Common myeloid progenitor, CD34-positive (primary cell): ENCODE measurements around the gene MYOM3.

Experiments used
- CTCF ChIA-PET: fragments of 350-600 bp; sonication (Branson Sonifier 250); formaldehyde crosslinking; loops from one replicate; lab custom pipeline; 2021; ENCODE audit warnings: antibody characterized with exemption; lab: Charles Lee
- POLR2A ChIA-PET: fragments of 350-600 bp; sonication (Branson Sonifier 250); formaldehyde crosslinking; loops from one replicate; lab custom pipeline; 2021; ENCODE audit warnings: antibody characterized with exemption; lab: Charles Lee
- DNase-seq, 3 donors: peaks; one replicate each; pipeline versions ENCODE4 v3.0.0 to v3.0.0-alpha.2; 2013
- H3K27ac ChIP-seq, 2 experiments: 1 replicate in 1 of 2; 2 replicates in 1 of 2; pipeline ENCODE4 v1.7.0; 2013; ENCODE audit warnings: inconsistent platforms in 2 of 2, low read length in 2 of 2, mild to moderate bottlenecking in 2 of 2, low read depth in 1 of 2, moderate library complexity in 1 of 2; ENCODE audit not compliant: severe bottlenecking in 2 of 2, insufficient read depth in 1 of 2, poor library complexity in 1 of 2
- H3K27me3 ChIP-seq, 5 experiments: replicated peaks in 2 of 5; 1 replicate in 3 of 5; 2 replicates in 2 of 5; pipeline versions ENCODE4 v1.6.1 to v1.7.0; 2013; ENCODE audit warnings: low read length in 4 of 5, mild to moderate bottlenecking in 2 of 5, moderate library complexity in 2 of 5, inconsistent platforms in 1 of 5; ENCODE audit not compliant: insufficient read depth in 5 of 5, control insufficient read depth in 4 of 5
- H3K36me3 ChIP-seq, 4 experiments: 1 replicate in 2 of 4; 2 replicates in 2 of 4; pipeline versions ENCODE4 v1.6.1 to v1.7.0; 2013; ENCODE audit warnings: low read length in 3 of 4, control low read depth in 1 of 4, mild to moderate bottlenecking in 1 of 4; ENCODE audit not compliant: control insufficient read depth in 4 of 4, insufficient read depth in 4 of 4
- H3K4me1 ChIP-seq, 4 experiments: 1 replicate in 3 of 4; 2 replicates in 1 of 4; pipeline versions ENCODE4 v1.6.1 to v1.7.1; 2013; ENCODE audit warnings: low read length in 3 of 4, mild to moderate bottlenecking in 3 of 4, control low read depth in 1 of 4, inconsistent platforms in 1 of 4, moderate library complexity in 1 of 4; ENCODE audit not compliant: control insufficient read depth in 4 of 4, insufficient read depth in 4 of 4; ENCODE audit errors: control extremely low read depth in 1 of 4
- H3K4me3 ChIP-seq, 7 experiments: 1 replicate in 4 of 7; 2 replicates in 3 of 7; pipeline versions ENCODE4 v1.5.1 to v1.7.0; 2013; ENCODE audit warnings: mild to moderate bottlenecking in 7 of 7, low read length in 6 of 7, moderate library complexity in 6 of 7, inconsistent platforms in 2 of 7, low read depth in 2 of 7, control low read depth in 1 of 7; ENCODE audit not compliant: insufficient read depth in 4 of 7, control insufficient read depth in 1 of 7; ENCODE audit errors: extremely low read depth in 1 of 7
- H3K9me3 ChIP-seq, 5 experiments: 1 replicate in 4 of 5; 2 replicates in 1 of 5; pipeline versions ENCODE4 v1.6.1 to v1.7.1; 2013; ENCODE audit warnings: low read length in 4 of 5, mild to moderate bottlenecking in 2 of 5, inconsistent platforms in 1 of 5, low read depth in 1 of 5, moderate library complexity in 1 of 5; ENCODE audit not compliant: control insufficient read depth in 4 of 5, insufficient read depth in 2 of 5; ENCODE audit errors: control extremely low read depth in 1 of 5
- WGBS: methylation state at CpG from one replicate; pipeline ENCODE4 v1.1.5; 2013; ENCODE audit not compliant: insufficient coverage; 5-methylcytosine and 5-hydroxymethylcytosine counted together

Gene MYOM3

GRCh38 chr1:24121406-24121805 lies 9.5 kb upstream of the MYOM3 start:
- DNase-seq, result no peak
- POLR2A ChIA-PET, result no interaction called here
- Histone ChIP-seq H3K27me3 (peaks cover 0 to 6% (median 4%) of the 10 kb centered on the region in 5 experiments), H3K36me3 (no peaks in the 10 kb centered on the region), H3K9me3 (no peaks in the 10 kb centered on the region), H3K27ac (no peak overlapping the region), H3K4me1 (no peaks in the 10 kb centered on the region), H3K4me3 (no peak overlapping the region)
- CTCF ChIA-PET, result no interaction called here
- 92% methylated on average over 14 of the region's 14 CpGs for WGBS

GRCh38 chr1:24120965-24121364 lies 9.0 kb upstream of the MYOM3 start:
- Histone ChIP-seq H3K4me3 (no peak overlapping the region), H3K4me1 (no peaks in the 10 kb centered on the region), H3K27ac (no peak overlapping the region), H3K36me3 (no peaks in the 10 kb centered on the region), H3K9me3 (no peaks in the 10 kb centered on the region), H3K27me3 (peaks cover 0 to 8% (median 5%) of the 10 kb centered on the region in 5 experiments)
- no peak for DNase-seq
- ChIA-PET CTCF (no interaction called here), POLR2A (no interaction called here)
- 87% methylated on average over 3 of the region's 3 CpGs for WGBS

DNA sequence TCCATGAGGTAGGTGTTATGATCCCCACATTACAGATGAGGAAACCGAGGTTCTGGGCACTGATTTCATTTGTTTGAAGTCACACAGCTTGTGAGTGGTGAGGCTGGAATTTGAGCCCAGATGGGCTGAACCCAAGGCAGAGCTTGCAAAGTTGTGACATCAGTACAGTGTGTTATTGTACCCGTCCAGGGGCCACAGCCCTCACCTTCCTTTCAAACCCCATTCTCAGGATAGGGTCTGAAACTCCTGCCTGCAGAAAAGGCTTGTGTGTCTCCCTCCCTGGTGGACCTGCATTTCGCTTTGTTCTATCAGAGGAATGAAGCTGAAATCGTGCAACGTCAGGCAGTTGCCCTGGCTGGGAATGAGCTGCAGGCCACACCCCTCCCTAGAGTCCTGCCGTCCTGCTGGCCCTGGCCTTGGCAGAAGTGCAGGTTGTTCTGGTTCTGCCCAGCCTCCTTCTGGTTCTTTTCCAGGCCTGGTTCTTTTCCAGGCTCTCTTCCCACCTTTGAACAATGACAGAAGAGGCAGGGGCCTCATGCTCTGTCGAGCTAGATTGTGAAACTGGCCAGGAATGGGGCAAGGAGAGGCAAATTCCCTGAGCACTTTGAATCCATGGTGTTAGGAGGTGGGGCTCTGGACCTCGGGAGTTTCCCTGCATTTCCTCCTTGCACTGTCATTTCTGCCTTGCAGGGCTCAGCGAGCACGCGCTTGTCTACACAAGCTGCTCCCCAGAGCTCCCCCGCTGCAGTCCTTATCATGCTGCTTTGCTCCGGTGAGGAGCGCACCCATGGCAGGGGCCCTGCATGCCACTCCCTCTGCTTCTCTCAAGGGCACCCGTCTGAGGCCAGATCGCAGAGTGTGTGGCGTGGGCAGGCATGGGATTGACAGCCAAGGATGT lies 8.2 kb upstream of the MYOM3 start:
- ChIA-PET POLR2A (no interaction called here), CTCF (interaction anchor here (1.4 kb wide), 1 partner anchor 30 kb away, joined by 4 read pairs; no protein-coding TSS in a partner anchor)
- H3K27ac ChIP-seq, result no peak overlapping the region
- no peaks in the 10 kb centered on the region for H3K36me3 ChIP-seq
- no peaks in the 10 kb centered on the region for H3K4me1 ChIP-seq
- no peak overlapping the region for H3K4me3 ChIP-seq
- 81% methylated on average over 14 of the region's 17 CpGs for WGBS
- H3K9me3 ChIP-seq, result no peaks in the 10 kb centered on the region
- no peak for DNase-seq
- peaks cover 0 to 9% (median 6%) of the 10 kb centered on the region in 5 experiments for H3K27me3 ChIP-seq

- Histone ChIP-seq H3K27ac (no peak overlapping the region), H3K4me1 (no peaks in the 10 kb centered on the region), H3K36me3 (no peaks in the 10 kb centered on the region), H3K4me3 (no peak overlapping the region), H3K27me3 (peaks cover 0 to 9% (median 7%) of the 10 kb centered on the region in 5 experiments), H3K9me3 (no peaks in the 10 kb centered on the region)
- POLR2A ChIA-PET, result no interaction called here
- no peak for DNase-seq
- WGBS, result 77% methylated on average over 3 of the region's 5 CpGs
- CTCF ChIA-PET, result interaction anchor here (1.4 kb wide), 1 partner anchor 31 kb away, joined by 4 read pairs; no protein-coding TSS in a partner anchor
Observed at GRCh38 chr1:24119489-24119858, 7.5 kb upstream of the MYOM3 start.

GRCh38 chr1:24118410-24119242 lies 6.7 kb upstream of the MYOM3 start:
- no peak overlapping the region for H3K27ac ChIP-seq
- no peak for DNase-seq
- H3K4me3 ChIP-seq, result no peak overlapping the region
- CTCF ChIA-PET, result no interaction called here
- peaks cover 0 to 12% (median 7%) of the 10 kb centered on the region in 5 experiments for H3K27me3 ChIP-seq
- POLR2A ChIA-PET, result no interaction called here
- H3K9me3 ChIP-seq, result no peaks in the 10 kb centered on the region
- 63% methylated on average over 4 of the region's 8 CpGs for WGBS
- H3K36me3 ChIP-seq, result no peaks in the 10 kb centered on the region
- no peaks in the 10 kb centered on the region for H3K4me1 ChIP-seq

GRCh38 chr1:24117722-24118409 lies 5.9 kb upstream of the MYOM3 start:
- WGBS, result 97% methylated on average over 10 of the region's 14 CpGs
- no peak overlapping the region for H3K4me3 ChIP-seq
- CTCF ChIA-PET, result no interaction called here
- H3K9me3 ChIP-seq, result no peaks in the 10 kb centered on the region
- no peaks in the 10 kb centered on the region for H3K36me3 ChIP-seq
- no peak overlapping the region for H3K27ac ChIP-seq
- H3K27me3 ChIP-seq, result peaks cover 0 to 12% (median 7%) of the 10 kb centered on the region in 5 experiments
- no peak for DNase-seq
- peaks cover 0 to under 1% (median 0%) of the 10 kb centered on the region in 4 experiments for H3K4me1 ChIP-seq
- POLR2A ChIA-PET, result no interaction called here
